HG03175 (cell line): ENCODE data around the gene HSP90AA1.

ENCODE experiments used
- ATAC-seq: cut with Tn5 transposase; IDR thresholded peaks from one replicate; pipeline ENCODE4 v1.9.1; 2021; ENCODE audit warnings: mild to moderate bottlenecking, moderate library complexity; ENCODE audit not compliant: unreplicated experiment

HSP90AA1 gene

GRCh38 chr14:102044566-102044965, 42.3 kb downstream of the HSP90AA1 start:
- ATAC-seq, result no peak

- no peak for ATAC-seq
These were observed 43.4 kb downstream of the HSP90AA1 start for GRCh38 chr14:102043251-102044025.

GRCh38 chr14:102042699-102043098, 44.1 kb downstream of the HSP90AA1 start:
- no peak for ATAC-seq

- ATAC-seq, result no peak
These were observed 46.7 kb downstream of the HSP90AA1 start for GRCh38 chr14:102040153-102040552.

GRCh38 chr14:102039157-102039556, 47.7 kb downstream of the HSP90AA1 start:
- no peak for ATAC-seq

GRCh38 chr14:102037686-102038085, 49.2 kb downstream of the HSP90AA1 start:
- no peak for ATAC-seq

- no peak for ATAC-seq
These were observed 50.9 kb downstream of the HSP90AA1 start for GRCh38 chr14:102035914-102036313.

GRCh38 chr14:102034301-102034700, 52.5 kb downstream of the HSP90AA1 start:
- no peak for ATAC-seq

GRCh38 chr14:102033241-102033640, 53.6 kb downstream of the HSP90AA1 start:
- ATAC-seq, result no peak
